Gastrocnemius medialis (tissue), 4 donors: ENCODE results near the gene CXorf49. TPM values are rescaled to one million over a fixed set of nuclear protein-coding genes. Genes with fewer than 3 reads are reported as not detected.
"Not testable (repeated sequence)": the region's sequence is repeated elsewhere in the genome, so short reads cannot be mapped to it uniquely, and the experiment has no call there.

Experiments
- ATAC-seq, 2 donors: fragments of 150-250 bp; one replicate each; pipeline ENCODE4 v1.9.1; 2016
- DNase-seq, 2 donors: peaks; one replicate each; pipeline ENCODE4 v3.0.0-alpha.2; 2019
- H3K27ac ChIP-seq, 4 donors: fragments of 200-600 bp; sonication (generic); 1 replicate in 1 of 4; 2 replicates in 3 of 4; pipeline ENCODE4 v1.5.1; 2016 to 2018; ENCODE audit warnings: mild to moderate bottlenecking in 2 of 4, moderate library complexity in 1 of 4
- H3K27me3 ChIP-seq, 3 donors: fragments of 200-600 bp; sonication (generic) in 2 of 3; 1 replicate in 1 of 3; 2 replicates in 2 of 3; pipeline versions ENCODE4 v1.5.1 to v1.6.0; 2016 to 2019; ENCODE audit warnings: mild to moderate bottlenecking in 1 of 3, moderate library complexity in 1 of 3
- H3K36me3 ChIP-seq, 2 donors: fragments of 200-600 bp; sonication (generic) in 1 of 2; one replicate each; pipeline ENCODE4 v1.5.1; 2017 to 2018
- H3K4me1 ChIP-seq, 2 donors: fragments of 200-600 bp; sonication (generic) in 1 of 2; one replicate each; pipeline ENCODE4 v1.5.1; 2016 to 2017; ENCODE audit warnings: mild to moderate bottlenecking in 2 of 2
- H3K4me3 ChIP-seq, 4 donors: fragments of 200-600 bp; sonication (generic) in 3 of 4; 1 replicate in 1 of 4; 2 replicates in 3 of 4; pipeline ENCODE4 v1.5.1; 2016 to 2019; ENCODE audit warnings: mild to moderate bottlenecking in 2 of 4
- H3K9me3 ChIP-seq, 3 donors: fragments of 200-600 bp; sonication (generic) in 2 of 3; 1 replicate in 1 of 3; 2 replicates in 2 of 3; pipeline ENCODE4 v1.5.1; 2016 to 2019
- POLR2A ChIP-seq, 2 donors: fragments of 450-650 bp; IDR thresholded peaks; one replicate each; pipeline ENCODE4 v1.6.1; 2017; ENCODE audit warnings: antibody characterized with exemption in 2 of 2, mild to moderate bottlenecking in 2 of 2, moderate library complexity in 2 of 2
- in situ Hi-C, 4 donors: fragments of 200-750 bp; cut with MboI; loops; one replicate each; pipeline versions ENCODE4 v1.15.0 to v1.8.0; 2017; ENCODE audit warnings: low sequenced_read_pairs in 4 of 4
- intact Hi-C: fragments of 100-400 bp; cut with DNase I; formaldehyde crosslinking; loops from one replicate; pipeline ENCODE4 v1.15.1; 2023; ENCODE audit warnings: low total_unique reads
- total RNA-seq, 4 donors: library from RNA; depleted of rRNA; stranded (reverse); fragments of >200 nt; gene quantifications; one replicate each; pipeline versions ENCODE4 v1.1.0 to v1.2.3, GENCODE V29; 2016
- TF ChIP-seq, protein P1 (sequence below), 5 experiments: fragments of 450-650 bp in 3 of 5; fragments of 200-600 bp in 2 of 5; sonication (generic) in 2 of 5; IDR thresholded peaks in 4 of 5; conservative IDR thresholded peaks in 1 of 5; 1 replicate in 4 of 5; 2 replicates in 1 of 5; pipeline ENCODE4 v1.5.1; 2016 to 2019; ENCODE audit warnings: antibody characterized with exemption in 5 of 5, mild to moderate bottlenecking in 3 of 5, moderate library complexity in 3 of 5

The CXorf49 gene
- total RNA-seq, 4 donors from 2014 or later: not detected

DNA sequence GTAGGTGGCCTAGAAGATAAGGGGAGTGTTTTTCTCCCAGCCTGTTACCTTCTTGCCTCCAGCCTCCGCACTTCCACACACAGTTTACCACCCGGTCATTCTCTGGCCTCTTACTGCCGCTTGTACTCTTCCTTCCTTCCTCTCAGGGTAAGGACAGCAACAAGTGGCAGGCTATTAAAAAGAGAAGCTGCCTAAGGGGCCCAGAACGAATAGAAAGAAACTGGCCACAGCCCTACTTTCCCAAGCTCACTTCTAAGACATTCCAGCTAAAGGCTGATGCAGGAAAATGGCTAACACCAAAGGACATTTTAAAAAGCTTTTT lies 19.1 kb downstream of the CXorf49 start:
- H3K27ac ChIP-seq, H3K9me3 ChIP-seq, intact Hi-C loops, ATAC-seq, DNase-seq, H3K4me1 ChIP-seq, H3K36me3 ChIP-seq, H3K4me3 ChIP-seq, H3K27me3 ChIP-seq, in situ Hi-C loops: not testable (repeated sequence)

DNA sequence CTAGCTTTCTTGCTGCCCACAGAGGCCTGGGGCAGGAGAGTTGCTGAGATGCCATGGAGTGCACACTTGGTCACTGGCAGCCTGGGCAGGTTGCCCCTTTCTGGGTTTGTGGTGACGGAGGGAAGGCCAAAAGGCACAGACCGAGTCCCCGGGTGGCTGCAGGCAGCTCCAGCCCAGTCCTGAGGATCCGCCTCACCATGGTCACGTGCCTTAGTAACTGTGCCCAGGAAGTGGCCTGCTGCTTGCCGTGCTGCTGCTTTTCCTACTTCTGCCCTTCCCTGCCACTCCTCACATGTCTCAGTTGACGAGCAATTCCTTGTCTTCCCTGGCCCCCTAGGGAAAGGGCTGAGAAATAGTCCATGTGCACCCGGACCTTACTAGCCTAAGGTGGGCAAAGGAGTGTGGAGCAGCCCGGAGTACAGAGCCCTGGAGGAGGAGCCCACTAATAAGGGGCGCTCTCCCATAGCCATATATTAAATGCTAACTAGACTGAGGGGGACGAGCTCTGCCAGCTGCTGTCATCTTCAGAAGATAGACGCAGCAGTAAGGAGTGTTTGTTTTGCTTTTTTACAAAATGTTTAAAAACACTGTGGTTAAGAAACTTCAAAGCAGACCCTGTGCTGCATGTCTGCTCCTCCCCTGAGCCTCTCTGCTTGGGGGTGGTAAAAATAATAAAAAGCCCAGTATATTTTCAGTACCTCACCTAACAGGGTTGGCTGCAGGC lies 19.6 kb downstream of the CXorf49 start:
- H3K4me1 ChIP-seq, H3K27ac ChIP-seq, intact Hi-C loops, ATAC-seq, H3K36me3 ChIP-seq, H3K4me3 ChIP-seq, H3K9me3 ChIP-seq, H3K27me3 ChIP-seq, in situ Hi-C loops, DNase-seq: not testable (repeated sequence)

DNA sequence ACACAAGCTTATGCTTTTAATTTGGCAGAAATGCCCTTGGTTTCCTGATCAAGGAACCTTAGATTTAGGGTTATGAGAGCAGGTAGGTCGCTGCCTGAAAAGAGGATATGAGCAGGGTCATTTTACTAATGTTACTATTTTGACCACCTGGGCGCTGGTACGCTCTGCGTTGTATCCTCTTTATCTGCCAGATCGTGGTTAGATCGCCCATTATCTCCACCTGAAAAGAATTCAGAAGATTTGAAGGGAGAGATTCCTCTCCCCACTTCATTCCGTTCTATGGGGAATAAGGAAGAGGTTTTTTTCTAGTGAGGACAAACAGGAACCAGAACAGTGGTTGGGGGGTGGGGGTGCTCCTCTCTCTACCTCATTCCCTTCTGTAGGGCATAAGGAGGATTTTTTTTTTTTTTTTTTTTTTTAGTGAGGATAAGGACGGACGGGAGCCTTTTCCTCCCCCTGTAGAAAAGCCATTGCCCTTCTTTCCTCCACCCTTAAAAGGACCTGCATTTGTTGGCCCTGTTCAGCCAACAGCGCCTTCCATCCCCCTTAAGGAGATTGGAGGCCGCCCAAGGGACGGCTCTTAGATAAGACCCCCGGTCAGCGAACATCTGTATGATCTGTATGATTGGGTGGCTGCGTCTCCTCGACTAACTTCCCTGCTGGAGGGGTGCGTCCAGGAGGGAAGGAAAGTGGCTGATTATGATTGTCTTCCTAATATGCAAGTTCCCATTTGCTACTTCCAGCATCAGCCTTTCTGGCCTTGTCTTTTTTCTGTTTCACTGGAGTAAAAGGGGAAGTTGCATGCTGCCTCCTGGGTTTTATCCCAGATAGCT lies 20.4 kb downstream of the CXorf49 start:
- DNase-seq, H3K9me3 ChIP-seq, H3K4me1 ChIP-seq, in situ Hi-C loops, intact Hi-C loops, H3K27ac ChIP-seq, H3K4me3 ChIP-seq, ATAC-seq, H3K27me3 ChIP-seq, H3K36me3 ChIP-seq: not testable (repeated sequence)

DNA sequence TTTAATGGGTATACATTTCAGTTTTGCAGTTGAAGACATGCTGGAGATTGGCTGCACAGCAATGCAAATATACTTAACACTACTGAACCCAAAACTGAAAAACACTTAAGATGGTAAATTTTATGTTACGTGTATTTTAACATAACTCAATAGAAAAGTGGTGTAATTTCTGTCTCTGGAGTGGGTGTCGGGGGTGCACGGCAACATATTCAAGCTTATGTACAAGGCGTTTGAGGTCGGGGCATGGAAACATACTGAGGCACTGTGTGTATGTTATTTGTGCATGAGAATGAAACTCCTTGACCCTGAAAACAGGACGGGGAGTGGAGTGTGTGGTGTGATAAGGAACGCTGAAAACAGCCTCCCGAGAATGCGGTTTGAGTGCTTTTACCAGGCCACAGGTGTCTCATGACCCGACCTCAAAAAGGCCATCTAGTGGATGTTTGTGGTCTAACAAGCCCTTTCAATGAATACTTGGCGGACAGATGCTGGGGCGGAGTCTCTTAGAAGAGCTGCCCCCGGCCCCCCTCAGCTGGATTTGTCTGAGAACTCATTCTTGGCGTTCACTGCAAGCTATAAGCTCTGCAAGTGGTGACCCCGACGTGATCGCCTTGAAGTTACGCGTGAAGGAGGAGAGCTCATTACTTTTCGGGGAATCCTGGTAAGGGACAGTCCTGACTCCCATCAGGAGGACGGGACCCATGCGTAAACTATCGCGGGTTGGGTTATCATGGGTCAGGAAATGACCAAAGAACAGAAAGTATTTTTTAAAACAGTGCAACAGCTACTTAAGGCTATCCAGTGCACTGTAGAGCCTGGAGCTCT lies 21.2 kb downstream of the CXorf49 start:
- H3K36me3 ChIP-seq, H3K4me1 ChIP-seq, H3K27me3 ChIP-seq, H3K27ac ChIP-seq, ATAC-seq, H3K4me3 ChIP-seq, in situ Hi-C loops, intact Hi-C loops, DNase-seq, H3K9me3 ChIP-seq: not testable (repeated sequence)

DNA sequence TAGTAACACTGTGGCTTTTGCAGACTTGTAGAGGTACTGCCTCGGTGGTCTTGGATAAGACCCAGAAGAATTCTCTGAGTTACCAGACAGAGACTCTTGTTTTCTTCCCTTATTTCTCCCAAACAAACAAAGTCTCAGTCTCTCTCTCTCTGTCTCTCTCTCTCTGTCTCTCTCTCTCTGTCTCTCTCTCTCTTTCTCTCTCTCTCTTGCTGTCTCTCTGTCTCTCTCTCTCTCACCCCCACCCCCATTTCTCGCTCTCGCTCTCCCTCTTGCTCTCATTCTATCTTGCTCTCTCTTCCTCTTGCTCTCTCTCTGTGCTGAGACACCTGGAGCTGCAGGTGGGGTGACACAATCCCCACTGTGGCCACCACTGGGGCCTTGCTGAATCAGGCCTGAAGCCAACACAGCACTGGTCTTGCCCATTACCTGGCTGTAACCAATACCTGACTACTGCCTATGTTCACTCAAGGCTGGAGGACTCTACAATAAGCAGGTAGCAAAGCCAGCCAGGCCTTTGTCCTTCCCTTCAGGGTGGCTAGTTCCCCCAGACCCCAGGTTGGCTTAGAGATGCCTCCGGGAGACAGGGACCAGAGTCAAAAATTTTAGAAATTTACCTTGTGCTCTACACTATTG lies 38.4 kb downstream of the CXorf49 start:
- intact Hi-C loops: no loop called here
- H3K36me3 ChIP-seq: no peaks in the 10 kb centered on the region

DNA sequence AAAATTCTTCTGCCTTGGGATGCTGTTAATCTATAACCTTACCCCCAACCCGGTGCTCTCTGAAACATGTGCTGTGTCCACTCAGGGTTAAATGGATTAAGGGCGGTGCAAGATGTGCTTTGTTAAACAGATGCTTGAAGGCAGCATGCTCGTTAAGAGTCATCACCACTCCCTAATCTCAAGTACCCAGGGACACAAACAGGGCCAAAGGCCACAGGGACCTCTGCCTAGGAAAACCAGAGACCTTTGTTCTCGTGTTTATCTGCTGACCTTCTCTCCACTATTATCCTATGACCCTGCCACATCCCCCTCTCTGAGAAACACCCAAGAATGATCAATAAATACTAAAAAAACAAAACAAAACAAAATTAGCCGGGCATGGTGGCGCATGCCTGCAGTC lies 40.9 kb downstream of the CXorf49 start:
- H3K27me3 ChIP-seq, DNase-seq, in situ Hi-C loops, H3K4me3 ChIP-seq, H3K27ac ChIP-seq, H3K4me1 ChIP-seq, intact Hi-C loops, H3K36me3 ChIP-seq, ATAC-seq, H3K9me3 ChIP-seq: not testable (repeated sequence)

More for the DNA sequence above, 38.4 kb downstream of the CXorf49 start:
- Histone ChIP-seq H3K27ac (no peak overlapping the region), H3K9me3 (no peaks in the 10 kb centered on the region), H3K27me3 (no peaks in the 10 kb centered on the region), H3K4me3 (no peak overlapping the region), H3K4me1 (no peaks in the 10 kb centered on the region)
- ATAC-seq (no peak), DNase-seq (no peak)
- TF ChIP-seq, protein P1, sequence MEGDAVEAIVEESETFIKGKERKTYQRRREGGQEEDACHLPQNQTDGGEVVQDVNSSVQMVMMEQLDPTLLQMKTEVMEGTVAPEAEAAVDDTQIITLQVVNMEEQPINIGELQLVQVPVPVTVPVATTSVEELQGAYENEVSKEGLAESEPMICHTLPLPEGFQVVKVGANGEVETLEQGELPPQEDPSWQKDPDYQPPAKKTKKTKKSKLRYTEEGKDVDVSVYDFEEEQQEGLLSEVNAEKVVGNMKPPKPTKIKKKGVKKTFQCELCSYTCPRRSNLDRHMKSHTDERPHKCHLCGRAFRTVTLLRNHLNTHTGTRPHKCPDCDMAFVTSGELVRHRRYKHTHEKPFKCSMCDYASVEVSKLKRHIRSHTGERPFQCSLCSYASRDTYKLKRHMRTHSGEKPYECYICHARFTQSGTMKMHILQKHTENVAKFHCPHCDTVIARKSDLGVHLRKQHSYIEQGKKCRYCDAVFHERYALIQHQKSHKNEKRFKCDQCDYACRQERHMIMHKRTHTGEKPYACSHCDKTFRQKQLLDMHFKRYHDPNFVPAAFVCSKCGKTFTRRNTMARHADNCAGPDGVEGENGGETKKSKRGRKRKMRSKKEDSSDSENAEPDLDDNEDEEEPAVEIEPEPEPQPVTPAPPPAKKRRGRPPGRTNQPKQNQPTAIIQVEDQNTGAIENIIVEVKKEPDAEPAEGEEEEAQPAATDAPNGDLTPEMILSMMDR (IDR thresholded peaks at IDR 0.05 in 4 of 5, conservative IDR thresholded peaks at IDR 0.05 in 1 of 5): no peak
- no peak for TF ChIP-seq POLR2A (IDR thresholded peaks at IDR 0.05)
- in situ Hi-C loops: no loop called here

DNA sequence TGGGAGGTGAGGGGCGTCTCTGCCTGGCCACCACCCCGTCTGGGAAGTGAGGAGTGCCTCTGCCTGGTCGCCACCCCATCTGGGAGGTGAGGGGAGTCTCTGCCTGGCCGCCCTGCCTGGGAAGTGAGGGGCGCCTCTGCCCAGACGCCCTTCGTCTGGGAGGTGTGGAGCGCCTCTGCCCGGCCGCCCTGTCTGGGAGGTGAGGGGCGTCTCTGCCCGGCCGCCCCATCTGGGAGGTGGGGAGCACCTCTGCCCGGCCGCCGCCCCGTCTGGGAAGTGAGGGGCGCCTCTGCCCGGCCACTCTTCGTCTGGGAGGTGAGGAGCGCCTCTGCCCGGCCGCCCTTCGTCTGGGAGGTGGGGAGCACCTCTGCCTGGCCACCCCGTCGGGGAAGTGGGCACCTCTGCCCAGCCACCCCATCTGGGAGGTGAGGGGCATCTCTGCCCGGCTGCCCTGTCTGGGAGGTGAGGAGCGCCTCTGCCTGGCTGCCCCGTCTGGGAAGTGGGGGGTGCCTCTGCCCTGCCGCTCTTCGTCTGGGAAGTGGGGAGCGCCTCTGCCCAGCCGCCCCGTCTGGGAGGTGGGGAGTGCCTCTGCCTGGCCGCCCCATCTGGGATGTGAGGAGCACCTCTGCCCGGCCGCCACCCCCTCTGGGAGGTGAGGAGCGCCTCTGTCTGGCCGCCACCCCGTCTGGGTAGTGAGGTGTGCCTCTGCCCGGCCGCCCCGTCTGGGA lies 41.9 kb downstream of the CXorf49 start:
- ATAC-seq, H3K4me1 ChIP-seq, H3K27ac ChIP-seq, H3K27me3 ChIP-seq, intact Hi-C loops, H3K4me3 ChIP-seq, in situ Hi-C loops, H3K9me3 ChIP-seq, DNase-seq, H3K36me3 ChIP-seq: not testable (repeated sequence)

DNA sequence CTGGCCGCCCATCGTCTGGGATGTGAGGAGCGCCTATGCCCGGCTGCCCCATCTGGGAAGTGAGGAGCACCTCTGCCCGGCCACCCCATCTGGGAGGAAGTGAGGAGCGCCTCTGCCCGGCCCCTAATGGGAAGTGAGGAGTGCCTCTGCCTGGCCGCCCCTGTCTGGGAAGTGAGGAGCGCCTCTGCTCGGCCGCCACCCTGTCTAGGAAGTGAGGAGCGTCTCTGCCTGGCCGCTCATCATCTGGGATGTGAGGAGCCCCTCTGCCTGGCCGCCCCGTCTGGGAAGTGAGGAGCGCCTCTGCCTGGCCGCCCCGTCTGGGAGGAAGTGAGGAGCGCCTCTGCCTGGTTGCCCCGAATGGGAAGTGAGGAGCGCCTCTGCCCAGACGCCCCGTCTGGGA lies 42.4 kb downstream of the CXorf49 start:
- H3K27me3 ChIP-seq, H3K4me1 ChIP-seq, intact Hi-C loops, H3K4me3 ChIP-seq, H3K27ac ChIP-seq, in situ Hi-C loops, ATAC-seq, DNase-seq, H3K9me3 ChIP-seq, H3K36me3 ChIP-seq: not testable (repeated sequence)
